ENCODE data around the gene IL2RG.

IL2RG gene

GRCh38 chrX:71067089-71067488 lies 44.3 kb downstream of the IL2RG start:
- DNase-seq = no peak

DNA sequence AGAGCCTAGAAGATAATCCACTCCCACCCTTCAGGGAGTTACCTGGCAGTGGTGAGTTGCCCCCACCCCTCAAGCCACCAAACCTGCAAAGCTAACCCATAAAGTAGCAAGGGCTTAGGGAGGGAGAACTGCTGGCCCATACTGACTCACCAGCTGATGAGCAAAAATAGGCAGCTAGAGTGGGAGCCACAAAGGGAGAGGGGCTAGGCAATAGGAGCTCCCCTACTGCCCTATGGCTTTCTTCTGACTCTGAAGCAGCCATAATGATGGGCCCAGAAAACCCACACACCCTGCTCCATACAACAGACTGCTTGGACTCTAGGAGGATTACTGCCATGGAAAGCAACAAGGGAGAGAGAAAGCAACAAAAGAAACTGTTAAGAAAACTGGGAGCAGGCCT lies 51.2 kb downstream of the IL2RG start:
- no peak for DNase-seq

- no peak for DNase-seq
Measured at GRCh38 chrX:71057848-71058530, 53.4 kb downstream of the IL2RG start.

All from HCEC 1CT (cell line).